ENCODE measurements around the gene MGLL. TPM values are rescaled to one million over a fixed set of nuclear protein-coding genes. Genes with fewer than 3 reads are reported as not detected.
A peak's percentile ranks its signal among the peaks of the same experiment; 100 is the strongest.

Gene MGLL
- total RNA-seq, 1 donor from 2014 or later, result 0.43 TPM

DNA sequence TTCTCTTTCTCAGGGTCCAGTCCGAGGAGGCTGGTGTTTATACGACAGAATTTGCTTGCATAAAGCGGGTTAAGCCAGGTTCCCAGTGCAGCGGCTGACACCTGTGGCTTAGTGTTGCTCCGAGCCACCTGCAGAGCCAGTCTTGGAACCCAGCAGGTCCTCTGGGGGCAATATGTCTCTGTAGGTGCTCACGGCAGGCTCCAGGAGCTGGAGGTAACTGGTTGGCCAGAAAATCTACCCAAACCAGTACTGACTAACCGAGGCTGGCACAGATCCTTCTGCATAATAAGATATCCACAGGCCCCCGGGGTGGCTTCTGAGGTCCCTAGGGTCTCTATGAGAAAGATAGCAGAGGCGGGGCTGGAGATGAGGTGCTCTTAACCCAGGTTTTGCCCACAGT is 3.2 kb downstream of the MGLL start:
- Mint-ChIP-seq H3K27ac (no peak overlapping the region), H3K4me3 (ENCODE audit: low read depth) (no peak overlapping the region), H3K36me3 (ENCODE audit: insufficient read depth) (no peaks in the 10 kb centered on the region), H3K4me1 (ENCODE audit: low read depth) (peaks cover 15% of the 10 kb centered on the region), H3K9me3 (ENCODE audit: low read depth) (no peaks in the 10 kb centered on the region), H3K27me3 (peaks cover 68% of the 10 kb centered on the region)
- DNase-seq (ENCODE audit: low spot score, unreplicated experiment), result no peak
- TF ChIP-seq, protein P1, sequence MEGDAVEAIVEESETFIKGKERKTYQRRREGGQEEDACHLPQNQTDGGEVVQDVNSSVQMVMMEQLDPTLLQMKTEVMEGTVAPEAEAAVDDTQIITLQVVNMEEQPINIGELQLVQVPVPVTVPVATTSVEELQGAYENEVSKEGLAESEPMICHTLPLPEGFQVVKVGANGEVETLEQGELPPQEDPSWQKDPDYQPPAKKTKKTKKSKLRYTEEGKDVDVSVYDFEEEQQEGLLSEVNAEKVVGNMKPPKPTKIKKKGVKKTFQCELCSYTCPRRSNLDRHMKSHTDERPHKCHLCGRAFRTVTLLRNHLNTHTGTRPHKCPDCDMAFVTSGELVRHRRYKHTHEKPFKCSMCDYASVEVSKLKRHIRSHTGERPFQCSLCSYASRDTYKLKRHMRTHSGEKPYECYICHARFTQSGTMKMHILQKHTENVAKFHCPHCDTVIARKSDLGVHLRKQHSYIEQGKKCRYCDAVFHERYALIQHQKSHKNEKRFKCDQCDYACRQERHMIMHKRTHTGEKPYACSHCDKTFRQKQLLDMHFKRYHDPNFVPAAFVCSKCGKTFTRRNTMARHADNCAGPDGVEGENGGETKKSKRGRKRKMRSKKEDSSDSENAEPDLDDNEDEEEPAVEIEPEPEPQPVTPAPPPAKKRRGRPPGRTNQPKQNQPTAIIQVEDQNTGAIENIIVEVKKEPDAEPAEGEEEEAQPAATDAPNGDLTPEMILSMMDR (IDR thresholded peaks at IDR 0.05; ENCODE audit: unreplicated experiment), result no peak

DNA sequence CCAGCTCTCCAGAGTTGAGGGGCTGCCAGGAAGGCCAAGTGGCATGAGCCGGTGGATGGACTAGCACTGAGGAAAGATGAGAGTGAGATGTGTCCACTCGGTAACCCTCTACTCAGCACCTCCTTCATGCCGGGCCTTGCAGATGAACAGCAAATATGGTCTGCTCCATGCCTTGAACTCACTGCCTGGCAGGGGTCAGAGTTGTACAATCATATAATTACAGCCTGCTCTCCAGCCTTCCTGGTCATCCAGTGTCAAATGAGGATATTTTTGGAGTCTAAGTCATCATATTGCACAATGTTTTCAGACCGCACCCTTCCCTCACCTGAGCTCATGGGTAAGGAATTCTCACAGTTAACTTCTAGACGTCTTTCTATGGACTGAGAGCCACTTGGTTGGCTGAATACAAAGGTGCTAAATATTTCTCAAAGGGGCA is 4.9 kb downstream of the MGLL start:
- Mint-ChIP-seq H3K36me3 (ENCODE audit: insufficient read depth) (no peaks in the 10 kb centered on the region), H3K27me3 (peaks cover 59% of the 10 kb centered on the region), H3K4me1 (ENCODE audit: low read depth) (peaks cover 16% of the 10 kb centered on the region), H3K9me3 (ENCODE audit: low read depth) (no peaks in the 10 kb centered on the region), H3K27ac (no peak overlapping the region), H3K4me3 (ENCODE audit: low read depth) (no peak overlapping the region)
- DNase-seq (ENCODE audit: low spot score, unreplicated experiment), result no peak
- TF ChIP-seq, protein P1 (IDR thresholded peaks at IDR 0.05; ENCODE audit: unreplicated experiment), result no peak

DNA sequence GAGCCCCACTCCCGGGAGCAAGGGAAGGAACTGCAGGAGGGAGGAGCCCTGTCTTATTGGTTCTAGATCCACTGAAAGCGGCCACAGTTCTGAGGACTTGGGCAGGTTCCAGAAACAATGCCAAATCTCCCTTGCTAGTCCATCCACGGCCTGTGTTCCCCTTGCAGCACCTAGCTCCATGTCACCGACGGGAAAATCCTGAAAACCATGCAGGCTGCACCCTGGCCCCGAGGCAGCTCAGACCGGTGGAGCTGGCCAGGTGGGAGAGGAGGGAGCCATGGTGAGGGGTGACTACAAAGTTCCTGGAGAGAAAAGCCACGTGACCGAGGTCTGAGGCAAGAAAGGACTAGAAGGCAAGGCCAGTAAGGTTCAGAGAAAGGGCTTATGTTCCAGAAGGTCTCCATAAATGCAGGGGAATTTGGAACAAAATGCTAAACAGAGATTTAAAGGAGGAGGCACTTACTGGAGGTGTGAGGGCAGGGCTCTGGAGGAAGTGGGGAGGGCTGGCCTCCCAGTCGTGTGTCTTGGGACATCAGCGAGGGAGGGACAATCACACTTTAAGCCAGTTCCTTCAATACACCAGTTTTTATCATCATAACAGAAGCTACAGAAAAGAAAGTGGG is 5.4 kb downstream of the MGLL start:
- no peaks in the 10 kb centered on the region for H3K36me3 Mint-ChIP-seq (ENCODE audit: insufficient read depth)
- H3K4me3 Mint-ChIP-seq (ENCODE audit: low read depth), result no peak overlapping the region
- H3K27me3 Mint-ChIP-seq, result peaks cover 55% of the 10 kb centered on the region
- no peak for DNase-seq (ENCODE audit: low spot score, unreplicated experiment)
- H3K9me3 Mint-ChIP-seq (ENCODE audit: low read depth), result no peaks in the 10 kb centered on the region
- TF ChIP-seq, protein P1 (IDR thresholded peaks at IDR 0.05; ENCODE audit: unreplicated experiment), result no peak
- peaks cover 16% of the 10 kb centered on the region for H3K4me1 Mint-ChIP-seq (ENCODE audit: low read depth)
- H3K27ac Mint-ChIP-seq, result no peak overlapping the region

DNA sequence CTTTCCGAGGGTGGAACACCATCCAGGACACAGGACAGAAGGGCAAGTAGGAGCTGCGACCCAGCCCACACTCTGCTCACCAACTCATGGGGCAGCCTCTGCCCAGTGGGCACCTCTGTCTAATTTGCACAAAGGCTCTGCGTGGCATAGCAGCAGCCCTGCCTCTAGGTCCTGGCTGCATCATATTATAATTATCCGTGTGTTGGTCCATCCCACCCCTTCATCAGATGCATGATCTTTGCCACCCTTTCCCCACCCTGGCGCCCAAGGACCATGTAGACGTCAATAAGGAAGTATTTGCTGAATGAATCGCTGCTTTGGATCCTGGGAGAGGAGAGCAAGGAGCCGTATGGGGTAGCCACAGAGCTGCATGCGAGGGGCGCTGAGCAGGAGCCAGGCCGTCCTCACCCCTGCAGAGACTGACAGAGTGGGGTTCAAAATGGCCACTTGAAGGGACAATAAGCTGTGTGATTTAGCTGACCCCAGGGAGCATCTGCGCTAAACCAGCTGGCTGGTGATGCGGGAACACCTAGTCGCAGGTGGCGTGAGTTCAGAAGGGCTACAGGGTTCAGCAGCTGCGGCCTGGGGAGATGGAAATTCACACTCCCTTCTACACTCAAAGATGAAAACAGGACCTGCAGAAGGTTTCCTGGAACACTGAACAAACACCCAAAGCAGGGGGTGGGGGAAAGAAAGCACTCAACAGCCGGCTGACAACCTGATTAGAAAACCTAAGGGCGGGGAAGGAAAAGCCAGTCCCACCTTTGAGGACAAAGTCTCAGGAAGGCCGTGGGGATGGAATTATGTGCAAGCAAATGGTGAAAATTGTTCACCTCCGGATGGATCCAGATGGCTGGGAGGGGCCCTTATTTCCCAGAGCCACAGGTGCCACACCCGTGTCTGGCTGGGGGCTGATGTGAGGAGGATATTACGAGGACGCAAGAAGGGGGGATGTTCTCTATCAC is 6.4 kb downstream of the MGLL start:
- no peak for DNase-seq (ENCODE audit: low spot score, unreplicated experiment)
- TF ChIP-seq, protein P1 (IDR thresholded peaks at IDR 0.05; ENCODE audit: unreplicated experiment), result no peak
- H3K27me3 Mint-ChIP-seq, result peaks cover 53% of the 10 kb centered on the region
- peak overlapping the region; percentile 25 for H3K27ac Mint-ChIP-seq
- H3K36me3 Mint-ChIP-seq (ENCODE audit: insufficient read depth), result no peaks in the 10 kb centered on the region
- peaks cover 16% of the 10 kb centered on the region for H3K4me1 Mint-ChIP-seq (ENCODE audit: low read depth)
- H3K4me3 Mint-ChIP-seq (ENCODE audit: low read depth), result no peak overlapping the region
- H3K9me3 Mint-ChIP-seq (ENCODE audit: low read depth), result no peaks in the 10 kb centered on the region

DNA sequence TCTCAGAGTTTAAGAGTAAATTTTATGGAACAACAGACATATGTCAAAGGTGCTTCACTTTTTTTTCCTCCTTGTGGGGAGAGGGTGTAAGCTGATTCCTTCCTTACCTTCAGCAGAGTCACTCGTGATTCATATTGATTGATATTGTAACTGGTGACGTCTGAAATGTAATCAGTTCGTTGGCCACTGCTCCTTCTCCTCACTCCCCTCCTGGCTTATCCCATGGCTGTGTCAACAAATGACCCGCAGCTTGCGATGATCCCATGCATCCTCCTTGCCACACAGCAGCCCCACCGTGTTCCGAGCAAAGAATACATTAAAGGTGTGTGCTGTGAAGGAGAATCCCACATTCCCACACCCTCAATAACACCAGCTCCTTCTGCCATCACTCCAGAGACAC is 7.3 kb downstream of the MGLL start:
- TF ChIP-seq, protein P1 (IDR thresholded peaks at IDR 0.05; ENCODE audit: unreplicated experiment), result no peak
- Mint-ChIP-seq H3K4me3 (ENCODE audit: low read depth) (no peak overlapping the region), H3K9me3 (ENCODE audit: low read depth) (no peaks in the 10 kb centered on the region), H3K4me1 (ENCODE audit: low read depth) (peaks cover 16% of the 10 kb centered on the region), H3K36me3 (ENCODE audit: insufficient read depth) (no peaks in the 10 kb centered on the region), H3K27me3 (peaks cover 53% of the 10 kb centered on the region), H3K27ac (no peak overlapping the region)
- DNase-seq (ENCODE audit: low spot score, unreplicated experiment), result no peak
